ENCODE results near the gene SLC8A1. TPM values are rescaled to one million over a fixed set of nuclear protein-coding genes. Genes with fewer than 3 reads are reported as not detected.

SLC8A1 gene
- total and polyA plus RNA-seq, 2 donors (not counting 1 experiment from before 2014, with no cell fraction given), result 17.4 to 109 TPM

DNA sequence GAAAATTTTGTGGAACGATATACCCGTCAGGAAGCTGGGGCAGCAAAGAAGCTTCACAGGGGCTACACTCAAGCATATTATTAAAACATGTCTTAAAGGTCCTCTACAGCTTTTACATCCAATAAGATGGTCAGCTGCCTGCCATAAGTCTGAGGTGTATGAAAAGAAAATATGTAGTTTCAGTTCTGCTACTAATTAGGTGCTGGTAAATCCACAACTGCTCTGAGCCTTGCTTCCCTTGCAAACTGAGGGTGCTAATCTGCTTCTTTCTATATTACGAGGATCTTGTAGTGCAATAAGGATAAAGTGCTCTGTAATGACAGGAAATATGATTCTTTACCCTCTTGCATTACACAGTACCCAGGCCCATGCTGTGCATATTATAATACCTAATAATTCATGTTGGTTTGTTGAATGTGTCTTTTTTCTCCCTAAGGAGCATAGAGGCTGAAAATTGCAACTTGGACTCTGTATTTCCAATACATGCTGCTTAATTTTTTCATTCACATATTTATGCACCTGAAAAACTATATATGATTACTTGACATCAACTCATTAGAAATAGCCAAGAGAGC is 14.5 kb upstream of the SLC8A1 start:
- Histone ChIP-seq H3K4me1 (ENCODE audit: control insufficient read depth, extremely low read depth, insufficient read depth, low read length) (no peaks in the 10 kb centered on the region), H3K36me3 (ENCODE audit: control insufficient read depth, insufficient read depth, low read length) (no peaks in the 10 kb centered on the region), H3K27me3 (ENCODE audit: control insufficient read depth, insufficient read depth, low read length) (no peaks in the 10 kb centered on the region), H3K4me2 (ENCODE audit: extremely low read depth, insufficient read depth, low read length) (no peak overlapping the region), H3K9me3 (ENCODE audit: control insufficient read depth, insufficient read depth, low read depth, low read length) (no peaks in the 10 kb centered on the region), H3K79me2 (ENCODE audit: control insufficient read depth, insufficient read depth, low read length) (no peaks in the 10 kb centered on the region), H3K27ac (ENCODE audit: insufficient read depth, low read length) (no peak overlapping the region), H4K20me1 (ENCODE audit: control insufficient read depth, extremely low read depth, insufficient read depth, low read length) (no peaks in the 10 kb centered on the region), H3K9ac (ENCODE audit: insufficient read depth, low read length) (no peak overlapping the region), H2AFZ (ENCODE audit: low read length) (no peak overlapping the region), H3K4me3 (replicated peaks in 1 of 4; ENCODE audit: control extremely low read depth in 1 of 4, insufficient read depth in 1 of 4, low read depth in 3 of 4, low read length in 4 of 4) (no peak overlapping the region)
- no peak for DNase-seq (ENCODE audit: low read depth in 2 of 2)
- TF ChIP-seq EZH2 (IDR thresholded peaks at IDR 0.05; ENCODE audit: low read length, missing control alignments), result no peak
- TF ChIP-seq, protein P1, sequence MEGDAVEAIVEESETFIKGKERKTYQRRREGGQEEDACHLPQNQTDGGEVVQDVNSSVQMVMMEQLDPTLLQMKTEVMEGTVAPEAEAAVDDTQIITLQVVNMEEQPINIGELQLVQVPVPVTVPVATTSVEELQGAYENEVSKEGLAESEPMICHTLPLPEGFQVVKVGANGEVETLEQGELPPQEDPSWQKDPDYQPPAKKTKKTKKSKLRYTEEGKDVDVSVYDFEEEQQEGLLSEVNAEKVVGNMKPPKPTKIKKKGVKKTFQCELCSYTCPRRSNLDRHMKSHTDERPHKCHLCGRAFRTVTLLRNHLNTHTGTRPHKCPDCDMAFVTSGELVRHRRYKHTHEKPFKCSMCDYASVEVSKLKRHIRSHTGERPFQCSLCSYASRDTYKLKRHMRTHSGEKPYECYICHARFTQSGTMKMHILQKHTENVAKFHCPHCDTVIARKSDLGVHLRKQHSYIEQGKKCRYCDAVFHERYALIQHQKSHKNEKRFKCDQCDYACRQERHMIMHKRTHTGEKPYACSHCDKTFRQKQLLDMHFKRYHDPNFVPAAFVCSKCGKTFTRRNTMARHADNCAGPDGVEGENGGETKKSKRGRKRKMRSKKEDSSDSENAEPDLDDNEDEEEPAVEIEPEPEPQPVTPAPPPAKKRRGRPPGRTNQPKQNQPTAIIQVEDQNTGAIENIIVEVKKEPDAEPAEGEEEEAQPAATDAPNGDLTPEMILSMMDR (conservative IDR thresholded peaks at IDR 0.05 in 1 of 2, IDR thresholded peaks at IDR 0.05 in 1 of 2; ENCODE audit: low read depth in 1 of 2, low read length in 2 of 2), result no peak

DNA sequence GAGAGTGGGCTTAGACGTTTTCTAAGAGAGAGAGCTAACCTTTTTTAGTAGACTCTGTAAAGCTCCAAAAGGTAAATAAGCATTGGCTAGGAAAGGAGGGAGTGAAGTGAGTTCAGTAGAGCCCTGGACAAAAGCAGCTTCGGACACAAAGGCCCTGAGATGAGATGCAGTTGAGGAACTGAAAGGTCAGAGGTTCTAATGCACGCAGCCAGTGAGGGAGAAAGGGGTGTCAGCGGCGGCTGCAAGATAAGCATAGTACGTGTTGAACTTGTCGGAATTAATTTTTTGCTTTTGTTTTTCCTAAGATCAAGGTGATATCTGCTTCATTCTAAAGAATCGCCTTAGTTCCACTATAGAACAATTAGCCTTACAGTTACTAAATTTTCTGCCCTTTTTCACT is 11.2 kb upstream of the SLC8A1 start:
- Histone ChIP-seq H3K4me2 (ENCODE audit: extremely low read depth, insufficient read depth, low read length) (no peak overlapping the region), H3K27me3 (ENCODE audit: control insufficient read depth, insufficient read depth, low read length) (no peaks in the 10 kb centered on the region), H3K4me1 (ENCODE audit: control insufficient read depth, extremely low read depth, insufficient read depth, low read length) (no peaks in the 10 kb centered on the region), H3K9me3 (ENCODE audit: control insufficient read depth, insufficient read depth, low read depth, low read length) (no peaks in the 10 kb centered on the region), H3K4me3 (replicated peaks in 1 of 4; ENCODE audit: control extremely low read depth in 1 of 4, insufficient read depth in 1 of 4, low read depth in 3 of 4, low read length in 4 of 4) (no peak overlapping the region), H4K20me1 (ENCODE audit: control insufficient read depth, extremely low read depth, insufficient read depth, low read length) (no peaks in the 10 kb centered on the region), H2AFZ (ENCODE audit: low read length) (no peak overlapping the region), H3K36me3 (ENCODE audit: control insufficient read depth, insufficient read depth, low read length) (no peaks in the 10 kb centered on the region), H3K27ac (ENCODE audit: insufficient read depth, low read length) (no peak overlapping the region), H3K79me2 (ENCODE audit: control insufficient read depth, insufficient read depth, low read length) (no peaks in the 10 kb centered on the region), H3K9ac (ENCODE audit: insufficient read depth, low read length) (no peak overlapping the region)
- no peak for TF ChIP-seq EZH2 (IDR thresholded peaks at IDR 0.05; ENCODE audit: low read length, missing control alignments)
- TF ChIP-seq, protein P1 (conservative IDR thresholded peaks at IDR 0.05 in 1 of 2, IDR thresholded peaks at IDR 0.05 in 1 of 2; ENCODE audit: low read depth in 1 of 2, low read length in 2 of 2), result no peak
- DNase-seq (ENCODE audit: low read depth in 2 of 2), result no peak

DNA sequence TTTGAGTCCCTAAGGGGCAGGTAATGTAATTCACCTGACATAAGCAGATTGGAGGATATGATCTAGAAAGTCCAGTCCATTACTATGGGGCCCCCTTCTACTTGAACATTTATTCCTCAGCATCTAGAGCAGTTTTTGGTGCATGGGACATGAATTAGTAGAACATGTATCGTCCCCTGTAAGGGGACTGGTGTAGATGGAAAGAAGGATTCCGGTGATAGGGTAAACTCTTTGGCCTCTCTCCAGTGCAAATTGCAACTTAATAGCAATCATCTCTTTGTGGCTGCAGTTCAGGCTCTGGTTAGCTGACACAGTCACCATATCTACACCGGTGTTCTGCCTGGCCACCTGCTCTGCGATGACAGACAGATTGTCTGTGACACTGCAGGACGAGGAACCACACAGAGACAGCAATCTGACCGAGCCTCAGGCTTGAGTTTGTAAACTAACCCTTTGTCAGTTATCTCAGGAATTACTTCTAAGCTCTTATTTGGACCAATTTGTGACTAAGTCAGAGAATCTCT is 6.4 kb upstream of the SLC8A1 start:
- H3K36me3 ChIP-seq (ENCODE audit: control insufficient read depth, insufficient read depth, low read length), result no peaks in the 10 kb centered on the region
- no peak overlapping the region for H3K9ac ChIP-seq (ENCODE audit: insufficient read depth, low read length)
- H2AFZ ChIP-seq (ENCODE audit: low read length), result no peak overlapping the region
- H4K20me1 ChIP-seq (ENCODE audit: control insufficient read depth, extremely low read depth, insufficient read depth, low read length), result no peaks in the 10 kb centered on the region
- H3K27me3 ChIP-seq (ENCODE audit: control insufficient read depth, insufficient read depth, low read length), result no peaks in the 10 kb centered on the region
- no peak overlapping the region for H3K27ac ChIP-seq (ENCODE audit: insufficient read depth, low read length)
- H3K79me2 ChIP-seq (ENCODE audit: control insufficient read depth, insufficient read depth, low read length), result no peaks in the 10 kb centered on the region
- no peaks in the 10 kb centered on the region for H3K9me3 ChIP-seq (ENCODE audit: control insufficient read depth, insufficient read depth, low read depth, low read length)
- no peak overlapping the region for H3K4me3 ChIP-seq (replicated peaks in 1 of 4; ENCODE audit: control extremely low read depth in 1 of 4, insufficient read depth in 1 of 4, low read depth in 3 of 4, low read length in 4 of 4)
- DNase-seq (ENCODE audit: low read depth in 2 of 2), result peak in 1 of 2 donors; percentile 29
- H3K4me2 ChIP-seq (ENCODE audit: extremely low read depth, insufficient read depth, low read length), result no peak overlapping the region
- TF ChIP-seq, protein P1 (conservative IDR thresholded peaks at IDR 0.05 in 1 of 2, IDR thresholded peaks at IDR 0.05 in 1 of 2; ENCODE audit: low read depth in 1 of 2, low read length in 2 of 2), result no peak
- TF ChIP-seq EZH2 (IDR thresholded peaks at IDR 0.05; ENCODE audit: low read length, missing control alignments), result no peak
- H3K4me1 ChIP-seq (ENCODE audit: control insufficient read depth, extremely low read depth, insufficient read depth, low read length), result peaks cover 2% of the 10 kb centered on the region
